WTC11 (cell line): ENCODE data around the gene PSMD10. TPM values are rescaled to one million over a fixed set of nuclear protein-coding genes. Genes with fewer than 3 reads are reported as not detected.

ENCODE experiments used
- ATAC-seq: fragments of 200-7000 bp; cut with Tn5 transposase; 2 replicates; pipeline ENCODE4 v1.10.0; 2021; ENCODE audit warnings: mild to moderate bottlenecking, moderate library complexity
- CTCF ChIA-PET: fragments of 300-600 bp; sonication (Branson Sonifier 250); formaldehyde crosslinking; loops from one replicate; lab custom pipeline; 2021; ENCODE audit warnings: antibody characterized with exemption; lab: Charles Lee
- POLR2A ChIA-PET: fragments of 350-600 bp; sonication (Branson Sonifier 250); formaldehyde crosslinking; loops from one replicate; lab custom pipeline; 2021; ENCODE audit warnings: antibody characterized with exemption; lab: Charles Lee
- DNase-seq: peaks from one replicate; pipeline ENCODE4 v3.0.0; 2021; ENCODE audit warnings: low spot score
- H3K27ac Mint-ChIP-seq: 2 replicates; pipeline ENCODE4 v1.8.0; 2021; ENCODE audit warnings: mixed read lengths
- H3K27me3 Mint-ChIP-seq: 2 replicates; pipeline ENCODE4 v1.8.0; 2021; ENCODE audit warnings: low read depth, mild to moderate bottlenecking, moderate library complexity, mixed read lengths
- H3K36me3 Mint-ChIP-seq: 2 replicates; pipeline ENCODE4 v1.8.0; 2021; ENCODE audit warnings: mixed read lengths
- H3K4me1 Mint-ChIP-seq: 2 replicates; pipeline ENCODE4 v1.8.0; 2022; ENCODE audit warnings: mixed read lengths
- H3K4me3 Mint-ChIP-seq: 2 replicates; pipeline ENCODE4 v1.8.0; 2021; ENCODE audit warnings: mild to moderate bottlenecking, moderate library complexity, mixed read lengths
- H3K9me3 Mint-ChIP-seq: 2 replicates; pipeline ENCODE4 v1.8.0; 2021; ENCODE audit warnings: mixed read lengths
- ATF1 ChIP-seq: sonication (generic); formaldehyde crosslinking; IDR thresholded peaks from 2 replicates; pipeline ENCODE4 v1.8.1; 2023; ENCODE audit warnings: mild to moderate bottlenecking, moderate library complexity, missing genetic modification reagents
- CREB1 ChIP-seq: sonication (generic); formaldehyde crosslinking; IDR thresholded peaks from 2 replicates; pipeline ENCODE4 v1.8.0; 2023; ENCODE audit warnings: mild to moderate bottlenecking, missing genetic modification reagents
- E2F5 ChIP-seq: sonication (generic); formaldehyde crosslinking; IDR thresholded peaks from 2 replicates; pipeline ENCODE4 v1.8.1; 2022; ENCODE audit warnings: mild to moderate bottlenecking, moderate library complexity, missing genetic modification reagents
- FOXK1 ChIP-seq: sonication (generic); formaldehyde crosslinking; IDR thresholded peaks from 2 replicates; pipeline ENCODE4 v1.8.0; 2022; ENCODE audit warnings: mild to moderate bottlenecking, moderate library complexity, missing genetic modification reagents
- NR2C2 ChIP-seq: sonication (generic); formaldehyde crosslinking; IDR thresholded peaks from 2 replicates; pipeline ENCODE4 v1.8.0; 2022; ENCODE audit warnings: mild to moderate bottlenecking, missing genetic modification reagents
- NR3C1 ChIP-seq: sonication (generic); formaldehyde crosslinking; conservative IDR thresholded peaks from 2 replicates; pipeline ENCODE4 v1.8.1; 2023; ENCODE audit warnings: low read depth, mild to moderate bottlenecking, missing genetic modification reagents
- PRRX2 ChIP-seq: fragments of 250-450 bp; sonication (Bioruptor Pico); IDR thresholded peaks from 2 replicates; pipeline ENCODE4 v1.8.0; 2021; ENCODE audit warnings: mild to moderate bottlenecking
- RELA ChIP-seq: sonication (generic); formaldehyde crosslinking; IDR thresholded peaks from 2 replicates; pipeline ENCODE4 v1.8.1; 2022; ENCODE audit warnings: missing genetic modification reagents, mild to moderate bottlenecking, borderline replicate concordance
- SMAD4 ChIP-seq: sonication (generic); formaldehyde crosslinking; IDR thresholded peaks from 2 replicates; pipeline ENCODE4 v1.8.0; 2022; ENCODE audit warnings: mild to moderate bottlenecking, missing genetic modification reagents
- SP1 ChIP-seq: sonication (generic); formaldehyde crosslinking; conservative IDR thresholded peaks from 2 replicates; pipeline ENCODE4 v1.8.1; 2022; ENCODE audit warnings: missing genetic modification reagents
- TEAD4 ChIP-seq: sonication (generic); formaldehyde crosslinking; IDR thresholded peaks from 2 replicates; pipeline ENCODE4 v1.8.0; 2022; ENCODE audit warnings: mild to moderate bottlenecking, missing genetic modification reagents
- ZNF121 ChIP-seq: sonication (generic); formaldehyde crosslinking; IDR thresholded peaks from 2 replicates; pipeline ENCODE4 v1.8.0; 2023; ENCODE audit warnings: missing genetic modification reagents
- ZNF138 ChIP-seq: sonication (generic); formaldehyde crosslinking; conservative IDR thresholded peaks from 2 replicates; pipeline ENCODE4 v1.8.1; 2022; ENCODE audit warnings: mild to moderate bottlenecking, moderate library complexity, missing genetic modification reagents
- ZNF219 ChIP-seq: sonication (generic); formaldehyde crosslinking; IDR thresholded peaks from 2 replicates; pipeline ENCODE4 v1.8.0; 2023; ENCODE audit warnings: missing genetic modification reagents, mild to moderate bottlenecking, borderline replicate concordance
- ZNF317 ChIP-seq: sonication (generic); formaldehyde crosslinking; IDR thresholded peaks from 2 replicates; pipeline ENCODE4 v1.8.1; 2023; ENCODE audit warnings: low read depth, mild to moderate bottlenecking, moderate library complexity, missing genetic modification reagents, borderline replicate concordance
- ZSCAN18 ChIP-seq: fragments of 250-450 bp; sonication (Bioruptor Pico); IDR thresholded peaks from 2 replicates; pipeline ENCODE4 v2.1.2; 2022; ENCODE audit warnings: mild to moderate bottlenecking, moderate library complexity
- total RNA-seq: library from RNA; stranded (reverse); gene quantifications from 3 replicates; pipeline ENCODE4 v1.2.3, GENCODE V29; 2021
- TF ChIP-seq, protein P1 (sequence below): sonication (generic); formaldehyde crosslinking; IDR thresholded peaks from 2 replicates; pipeline ENCODE4 v1.8.0; 2022; ENCODE audit warnings: mild to moderate bottlenecking, missing genetic modification reagents
- TF ChIP-seq, protein P2 (sequence below): sonication (generic); formaldehyde crosslinking; IDR thresholded peaks from 2 replicates; pipeline ENCODE4 v1.8.1; 2022; ENCODE audit warnings: missing genetic modification reagents, borderline replicate concordance
- TF ChIP-seq, protein P3 (sequence below): fragments of 250-450 bp; sonication (Bioruptor Pico); conservative IDR thresholded peaks from 2 replicates; pipeline ENCODE4 v1.9.0; 2021; ENCODE audit warnings: mild to moderate bottlenecking

The PSMD10 gene
- total RNA-seq, 1 experiment from 2014 or later, result 56.4 TPM

DNA sequence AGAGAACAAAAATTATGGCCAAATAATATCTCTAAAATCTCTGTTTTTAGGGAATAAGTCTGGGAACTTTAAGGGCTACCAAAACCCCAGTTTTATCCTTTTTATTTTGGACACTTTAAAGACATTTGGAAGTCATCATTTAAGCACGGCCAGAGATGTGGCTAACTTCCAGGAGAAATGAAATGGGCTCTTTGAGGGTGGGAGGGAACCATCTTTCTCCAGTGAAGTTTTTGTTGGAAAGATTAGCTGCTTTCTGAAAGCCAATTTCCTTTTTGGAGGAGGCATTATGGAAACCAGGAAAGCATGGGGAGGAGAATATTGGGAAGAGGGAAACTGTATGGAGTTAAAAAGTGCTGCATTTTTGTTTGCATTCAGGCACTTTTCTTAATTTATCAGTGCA, 41.7 kb downstream of the PSMD10 start:
- H3K27me3 Mint-ChIP-seq, result no peaks in the 10 kb centered on the region
- ATAC-seq (no peak), DNase-seq (no peak)
- ChIA-PET CTCF (no interaction called here), POLR2A (no interaction called here)
- no peaks in the 10 kb centered on the region for H3K36me3 Mint-ChIP-seq
- no peaks in the 10 kb centered on the region for H3K4me1 Mint-ChIP-seq
- H3K27ac Mint-ChIP-seq, result no peak overlapping the region
- no peak for TF ChIP-seq RELA
- no peak for TF ChIP-seq PRRX2 (CRISPR knock-in tag)
- no peak for TF ChIP-seq CREB1 (CRISPR knock-in tag)
- no peak for TF ChIP-seq SP1 (CRISPR knock-in tag)
- TF ChIP-seq, protein P1, sequence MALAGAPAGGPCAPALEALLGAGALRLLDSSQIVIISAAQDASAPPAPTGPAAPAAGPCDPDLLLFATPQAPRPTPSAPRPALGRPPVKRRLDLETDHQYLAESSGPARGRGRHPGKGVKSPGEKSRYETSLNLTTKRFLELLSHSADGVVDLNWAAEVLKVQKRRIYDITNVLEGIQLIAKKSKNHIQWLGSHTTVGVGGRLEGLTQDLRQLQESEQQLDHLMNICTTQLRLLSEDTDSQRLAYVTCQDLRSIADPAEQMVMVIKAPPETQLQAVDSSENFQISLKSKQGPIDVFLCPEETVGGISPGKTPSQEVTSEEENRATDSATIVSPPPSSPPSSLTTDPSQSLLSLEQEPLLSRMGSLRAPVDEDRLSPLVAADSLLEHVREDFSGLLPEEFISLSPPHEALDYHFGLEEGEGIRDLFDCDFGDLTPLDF, result no peak
- TF ChIP-seq E2F5 (CRISPR knock-in tag), result no peak
- TF ChIP-seq, protein P2, sequence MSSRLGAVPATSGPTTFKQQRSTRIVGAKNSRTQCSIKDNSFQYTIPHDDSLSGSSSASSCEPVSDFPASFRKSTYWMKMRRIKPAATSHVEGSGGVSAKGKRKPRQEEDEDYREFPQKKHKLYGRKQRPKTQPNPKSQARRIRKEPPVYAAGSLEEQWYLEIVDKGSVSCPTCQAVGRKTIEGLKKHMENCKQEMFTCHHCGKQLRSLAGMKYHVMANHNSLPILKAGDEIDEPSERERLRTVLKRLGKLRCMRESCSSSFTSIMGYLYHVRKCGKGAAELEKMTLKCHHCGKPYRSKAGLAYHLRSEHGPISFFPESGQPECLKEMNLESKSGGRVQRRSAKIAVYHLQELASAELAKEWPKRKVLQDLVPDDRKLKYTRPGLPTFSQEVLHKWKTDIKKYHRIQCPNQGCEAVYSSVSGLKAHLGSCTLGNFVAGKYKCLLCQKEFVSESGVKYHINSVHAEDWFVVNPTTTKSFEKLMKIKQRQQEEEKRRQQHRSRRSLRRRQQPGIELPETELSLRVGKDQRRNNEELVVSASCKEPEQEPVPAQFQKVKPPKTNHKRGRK (CRISPR knock-in tag), result no peak
- TF ChIP-seq TEAD4 (CRISPR knock-in tag), result no peak
- TF ChIP-seq ZNF138 (CRISPR knock-in tag), result no peak
- TF ChIP-seq SMAD4 (CRISPR knock-in tag), result no peak
- TF ChIP-seq FOXK1 (CRISPR knock-in tag), result no peak
- TF ChIP-seq NR2C2 (CRISPR knock-in tag), result no peak
- no peak for TF ChIP-seq ZNF219 (CRISPR knock-in tag)
- no peak for TF ChIP-seq ZNF317 (CRISPR knock-in tag)
- TF ChIP-seq, all 79 proteins: peak for 0
- Mint-ChIP-seq H3K4me3 (no peak overlapping the region), H3K9me3 (no peaks in the 10 kb centered on the region)

GRCh38 chrX:108044554-108045256, 46.6 kb downstream of the PSMD10 start, which contains the start of gene VSIG1:
Gene VSIG1, plus strand, starts transcription at chrX:108045065. Its CDS starts 66 bp downstream, at chrX:108045131.
- Mint-ChIP-seq H3K4me3 (no peak within 1 kb of the TSS), H3K9me3 (no peaks in the 10 kb centered on the region), H3K27ac (no peak within 1 kb of the TSS), H3K36me3 (no peaks in the 10 kb centered on the region), H3K27me3 (no peaks in the 10 kb centered on the region), H3K4me1 (no peaks in the 10 kb centered on the region)
- DNase-seq, result no peak
- TF ChIP-seq NR2C2 (CRISPR knock-in tag) (no peak), ZNF138 (CRISPR knock-in tag) (no peak), ZNF121 (no peak), NR3C1 (no peak), ZSCAN18 (CRISPR knock-in tag) (no peak), ATF1 (CRISPR knock-in tag) (no peak)
- TF ChIP-seq, protein P3, sequence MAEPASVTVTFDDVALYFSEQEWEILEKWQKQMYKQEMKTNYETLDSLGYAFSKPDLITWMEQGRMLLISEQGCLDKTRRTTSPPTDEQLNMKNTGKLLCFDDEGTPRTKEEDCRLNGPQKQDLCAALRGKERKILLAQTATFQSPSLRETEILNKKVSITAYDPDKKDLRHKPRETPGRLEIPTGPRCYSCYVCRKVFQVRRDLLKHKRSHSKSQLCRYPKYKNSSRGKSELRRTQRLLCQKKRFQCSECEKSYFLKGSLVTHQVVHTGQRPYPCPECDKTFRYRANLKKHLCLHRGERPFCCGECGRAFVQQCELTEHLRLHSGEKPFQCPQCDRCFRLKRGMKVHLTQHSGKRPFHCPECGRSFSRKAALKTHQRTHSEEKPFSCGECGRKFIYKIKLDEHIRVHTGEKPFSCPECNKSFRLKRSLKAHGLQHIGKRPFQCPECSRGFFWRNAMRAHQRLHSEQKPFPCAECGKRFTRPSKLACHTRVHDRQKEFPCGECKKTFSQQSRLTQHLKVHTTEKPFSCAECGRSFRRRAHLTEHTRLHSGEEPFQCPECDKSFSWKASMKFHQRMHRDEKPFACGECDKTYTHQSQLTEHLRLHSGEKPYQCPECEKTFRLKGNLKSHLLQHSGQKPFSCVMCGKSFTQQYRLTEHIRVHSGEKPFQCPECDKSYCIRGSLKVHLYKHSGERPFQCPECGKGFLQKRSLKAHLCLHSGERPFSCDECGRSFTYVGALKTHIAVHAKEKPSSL, result no peak
- POLR2A ChIA-PET, result no interaction called here
- CTCF ChIA-PET, result interaction anchor here (0.6 to 1.6 kb wide), 2 partner anchors 64 to 95 kb away, joined by 3 to 5 read pairs; no protein-coding TSS in a partner anchor
- ATAC-seq, result no peak
